HG03064 (cell line): ENCODE results near the gene CCDC159.
"Not testable (repeated sequence)": the region's sequence is repeated elsewhere in the genome, so short reads cannot be mapped to it uniquely, and the experiment has no call there.

ENCODE experiments used
- ATAC-seq: cut with Tn5 transposase; IDR thresholded peaks from one replicate; pipeline ENCODE4 v1.9.1; 2021; ENCODE audit warnings: low read depth; ENCODE audit not compliant: unreplicated experiment

Gene CCDC159

GRCh38 chr19:11337080-11337479 lies 9.2 kb upstream of the CCDC159 start:
- no peak for ATAC-seq

- ATAC-seq, result no peak
Measured at GRCh38 chr19:11338121-11338520, 8.2 kb upstream of the CCDC159 start.

- no peak for ATAC-seq
Measured at GRCh38 chr19:11338569-11339253, 7.6 kb upstream of the CCDC159 start.

GRCh38 chr19:11339254-11340098 lies 6.8 kb upstream of the CCDC159 start, which contains the start of gene RAB3D:
RAB3D (minus strand) TSS chr19:11339657; CDS start chr19:11337399, 2,258 bp downstream.
- ATAC-seq, result peak; percentile 69

GRCh38 chr19:11340099-11340467 lies 6.2 kb upstream of the CCDC159 start:
- not testable (repeated sequence) for ATAC-seq

GRCh38 chr19:11342429-11342828 lies 3.9 kb upstream of the CCDC159 start:
- no peak for ATAC-seq

- ATAC-seq, result no peak
Measured at GRCh38 chr19:11345122-11345803, 1.1 kb upstream of the CCDC159 start.

GRCh38 chr19:11347546-11348039 lies 1.3 kb downstream of the CCDC159 start:
- no peak for ATAC-seq

GRCh38 chr19:11349171-11349570 lies 2.9 kb downstream of the CCDC159 start:
- no peak for ATAC-seq

- ATAC-seq, result not testable (repeated sequence)
Measured at GRCh38 chr19:11354102-11354501, 7.8 kb downstream of the CCDC159 start.

GRCh38 chr19:11355160-11356073 lies 9.1 kb downstream of the CCDC159 start, which contains the start of gene PLPPR2:
PLPPR2 (plus strand) TSS chr19:11355432; CDS start chr19:11357674, 2,242 bp downstream.
- no peak for ATAC-seq

GRCh38 chr19:11356074-11356397 lies 9.7 kb downstream of the CCDC159 start:
- ATAC-seq, result no peak

GRCh38 chr19:11356676-11357550 lies 10.6 kb downstream of the CCDC159 start:
- ATAC-seq, result no peak

- ATAC-seq, result no peak
Measured at GRCh38 chr19:11359421-11359820, 13.1 kb downstream of the CCDC159 start.

- no peak for ATAC-seq
Measured at GRCh38 chr19:11361037-11361770, 14.9 kb downstream of the CCDC159 start.

GRCh38 chr19:11361771-11362731 lies 15.7 kb downstream of the CCDC159 start:
- no peak for ATAC-seq

GRCh38 chr19:11363881-11364280 lies 17.6 kb downstream of the CCDC159 start:
- ATAC-seq, result no peak
